Endothelial cell of umbilical vein (primary cell): ENCODE results near the gene BTBD8.

ENCODE experiments used
- EZH2 ChIP-seq: IDR thresholded peaks from 2 replicates; pipeline ENCODE4 v1.6.1; 2012; ENCODE audit warnings: borderline replicate concordance, low read depth, mild to moderate bottlenecking, moderate library complexity, low read length, inconsistent platforms; ENCODE audit not compliant: severe bottlenecking
- GATA2 ChIP-seq: IDR thresholded peaks from 2 replicates; pipeline ENCODE4 v1.7.0; 2011; ENCODE audit warnings: low read depth, mild to moderate bottlenecking, moderate library complexity, mixed read lengths, low read length; ENCODE audit not compliant: insufficient read length, insufficient read depth
- JUN ChIP-seq: IDR thresholded peaks from 2 replicates; pipeline ENCODE4 v1.6.1; 2011; ENCODE audit warnings: borderline replicate concordance, low read depth; ENCODE audit not compliant: insufficient read length, insufficient read depth
- MYC ChIP-seq: IDR thresholded peaks from one replicate; pipeline ENCODE4 v1.6.1; 2011; ENCODE audit warnings: mild to moderate bottlenecking, low read depth, low read length
- POLR2A ChIP-seq: IDR thresholded peaks from 2 replicates; pipeline ENCODE4 v1.6.1; 2012; ENCODE audit warnings: low read depth, mild to moderate bottlenecking, control low read depth, low read length
- POLR2AphosphoS5 ChIP-seq: IDR thresholded peaks from 2 replicates; pipeline ENCODE4 v1.6.1; 2012; ENCODE audit warnings: low read depth, mild to moderate bottlenecking, control low read depth, low read length, moderate library complexity; ENCODE audit not compliant: insufficient read depth
- TF ChIP-seq, protein P1 (sequence below), 2 donors: IDR thresholded peaks; 1 replicate in 1 of 2; 2 replicates in 1 of 2; pipeline ENCODE4 v1.5.1; 2011; ENCODE audit warnings: low read length in 2 of 2, mild to moderate bottlenecking in 2 of 2, moderate library complexity in 2 of 2, control low read depth in 1 of 2, inconsistent platforms in 1 of 2, low read depth in 1 of 2; ENCODE audit not compliant: insufficient read depth in 1 of 2; ENCODE audit errors: extremely low read depth in 1 of 2

GRCh38 chr1:92066321-92066720 is 13.8 kb upstream of the BTBD8 start:
- TF ChIP-seq JUN (no peak), GATA2 (no peak), POLR2AphosphoS5 (no peak), EZH2 (no peak), POLR2A (no peak), MYC (no peak)
- TF ChIP-seq, protein P1, sequence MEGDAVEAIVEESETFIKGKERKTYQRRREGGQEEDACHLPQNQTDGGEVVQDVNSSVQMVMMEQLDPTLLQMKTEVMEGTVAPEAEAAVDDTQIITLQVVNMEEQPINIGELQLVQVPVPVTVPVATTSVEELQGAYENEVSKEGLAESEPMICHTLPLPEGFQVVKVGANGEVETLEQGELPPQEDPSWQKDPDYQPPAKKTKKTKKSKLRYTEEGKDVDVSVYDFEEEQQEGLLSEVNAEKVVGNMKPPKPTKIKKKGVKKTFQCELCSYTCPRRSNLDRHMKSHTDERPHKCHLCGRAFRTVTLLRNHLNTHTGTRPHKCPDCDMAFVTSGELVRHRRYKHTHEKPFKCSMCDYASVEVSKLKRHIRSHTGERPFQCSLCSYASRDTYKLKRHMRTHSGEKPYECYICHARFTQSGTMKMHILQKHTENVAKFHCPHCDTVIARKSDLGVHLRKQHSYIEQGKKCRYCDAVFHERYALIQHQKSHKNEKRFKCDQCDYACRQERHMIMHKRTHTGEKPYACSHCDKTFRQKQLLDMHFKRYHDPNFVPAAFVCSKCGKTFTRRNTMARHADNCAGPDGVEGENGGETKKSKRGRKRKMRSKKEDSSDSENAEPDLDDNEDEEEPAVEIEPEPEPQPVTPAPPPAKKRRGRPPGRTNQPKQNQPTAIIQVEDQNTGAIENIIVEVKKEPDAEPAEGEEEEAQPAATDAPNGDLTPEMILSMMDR (IDR thresholded peaks at IDR 0.05; ENCODE audit: extremely low read depth in 1 of 2, insufficient read depth in 1 of 2, low read depth in 1 of 2, low read length in 2 of 2), result no peak
